ENCODE results near the gene GALNT6. TPM values are rescaled to one million over a fixed set of nuclear protein-coding genes. Genes with fewer than 3 reads are reported as not detected.

GALNT6 gene
- total and polyA plus RNA-seq, 7 donors = 0.10 to 2.1 (median 0.40) TPM

GRCh38 chr12:51424662-51425539, 33.7 kb upstream of the GALNT6 start, which contains the start of gene SLC4A8:
Gene SLC4A8, plus strand, starts transcription at chr12:51424831. Its CDS starts 157 bp downstream, at chr12:51424988.
- TF ChIP-seq CTCF (IDR thresholded peaks at IDR 0.05) = peak; percentile 53
- ATAC-seq (peak; percentile 67 to 91 (median 80)), DNase-seq (peak; percentile 81 to 88)
- Histone ChIP-seq H3K27ac (no peak within 1 kb of the TSS), H3K4me1 (no peaks in the 10 kb centered on the region), H3K36me3 (ENCODE audit: insufficient read depth in 1 of 2, low read depth in 1 of 2) (no peaks in the 10 kb centered on the region), H3K27me3 (ENCODE audit: insufficient read depth in 3 of 3, low read length in 2 of 3) (peaks cover 0 to 44% (median 12%) of the 10 kb centered on the region in 3 donors), H3K4me3 (peak within 1 kb of the TSS; percentile 63), H3K9me3 (no peaks in the 10 kb centered on the region)
- intact Hi-C loops (cut with DNase I) = loop anchor here (5.0 kb wide), 2 partner anchors 107 to 447 kb away; no protein-coding TSS in a partner anchor
- 1 to 2% (median 1%) methylated on average over 63 to 73 of the region's 73 CpGs for WGBS, 3 donors

DNA sequence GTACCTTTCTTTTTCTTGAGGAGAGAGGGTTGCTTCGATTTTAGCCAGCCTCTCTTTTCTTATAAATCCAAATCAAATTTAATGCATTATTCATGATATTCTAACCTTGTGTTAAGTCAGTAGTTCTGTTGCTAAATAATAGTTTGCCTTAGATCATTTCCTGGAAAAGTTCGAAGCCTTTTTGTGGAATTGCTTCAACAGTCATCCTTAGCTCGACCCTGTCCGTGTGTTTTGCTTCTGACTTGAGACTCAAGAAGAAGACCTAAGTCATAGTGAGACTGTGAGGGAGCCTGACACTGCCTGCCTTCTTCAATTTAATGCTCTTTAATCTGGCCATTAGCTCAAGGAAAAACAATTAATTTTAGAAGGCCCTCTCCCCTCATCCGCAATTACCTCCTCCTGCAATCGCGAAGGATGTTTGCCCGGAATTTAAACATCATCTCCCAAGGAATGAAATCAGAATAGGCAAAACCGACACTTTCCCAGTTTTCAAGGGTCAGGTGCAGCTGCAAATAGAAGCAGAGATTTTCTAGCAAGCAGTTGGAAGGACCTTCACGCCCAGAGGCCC, 33.0 kb upstream of the GALNT6 start:
- peak overlapping the region; percentile 63 for H3K4me3 ChIP-seq
- H3K27ac ChIP-seq = no peak overlapping the region
- H3K27me3 ChIP-seq (ENCODE audit: insufficient read depth in 3 of 3, low read length in 2 of 3) = peaks cover 0 to 43% (median 12%) of the 10 kb centered on the region in 3 donors
- ATAC-seq = no peak
- H3K4me1 ChIP-seq = no peaks in the 10 kb centered on the region
- no peaks in the 10 kb centered on the region for H3K9me3 ChIP-seq
- no peak for DNase-seq
- 27 to 29% (median 27%) methylated on average over 10 of the region's 10 CpGs for WGBS, 3 donors
- intact Hi-C loops (cut with DNase I) = loop anchor here (5.0 kb wide), 2 partner anchors 108 to 448 kb away; no protein-coding TSS in a partner anchor
- TF ChIP-seq CTCF (IDR thresholded peaks at IDR 0.05) = no peak
- H3K36me3 ChIP-seq (ENCODE audit: insufficient read depth in 1 of 2, low read depth in 1 of 2) = no peaks in the 10 kb centered on the region

DNA sequence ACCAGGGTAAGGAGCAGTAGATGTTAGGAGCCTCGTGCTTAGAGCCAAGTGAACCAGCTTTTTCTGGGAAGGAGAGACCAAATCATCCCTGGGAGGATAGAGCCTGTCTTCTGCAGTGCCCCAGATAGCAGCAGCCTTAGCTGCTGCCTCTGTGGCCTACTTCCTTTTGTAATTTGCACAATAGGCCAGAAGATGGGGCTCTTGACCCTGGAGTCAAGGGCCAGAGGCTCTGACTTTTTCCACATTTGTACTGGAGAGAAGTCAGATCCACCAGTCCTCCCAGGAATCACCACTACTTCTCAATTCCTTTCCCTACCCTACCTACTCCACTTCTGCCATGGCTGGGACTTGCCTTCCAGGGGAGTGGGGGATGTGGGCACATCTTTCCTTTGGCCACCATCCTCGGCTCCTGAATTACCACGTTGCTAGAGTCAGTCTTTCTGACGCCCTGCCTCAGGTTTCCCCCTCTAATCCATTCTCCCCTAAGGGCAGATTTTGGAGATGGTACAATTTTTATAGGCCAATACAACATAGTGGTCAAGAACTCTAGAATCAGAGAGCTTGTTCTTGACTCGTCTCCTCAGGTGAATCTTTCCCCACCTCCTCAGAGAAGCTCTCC, 30.2 kb upstream of the GALNT6 start:
- Histone ChIP-seq H3K9me3 (no peaks in the 10 kb centered on the region), H3K4me3 (no peak overlapping the region), H3K27ac (no peak overlapping the region), H3K4me1 (no peaks in the 10 kb centered on the region), H3K27me3 (ENCODE audit: insufficient read depth in 3 of 3, low read length in 2 of 3) (peaks cover 0 to 29% (median 11%) of the 10 kb centered on the region in 3 donors), H3K36me3 (ENCODE audit: insufficient read depth in 1 of 2, low read depth in 1 of 2) (no peaks in the 10 kb centered on the region)
- no peak for DNase-seq
- WGBS, 3 donors = 67 to 75% (median 74%) methylated on average over 5 of the region's 5 CpGs
- ATAC-seq = peak; percentile 40 to 61 (median 55)
- intact Hi-C loops (cut with DNase I) = loop anchor here (2.0 to 5.0 kb wide), 3 partner anchors 111 to 451 kb away; no protein-coding TSS in a partner anchor
- TF ChIP-seq CTCF (IDR thresholded peaks at IDR 0.05) = peak; percentile 44

DNA sequence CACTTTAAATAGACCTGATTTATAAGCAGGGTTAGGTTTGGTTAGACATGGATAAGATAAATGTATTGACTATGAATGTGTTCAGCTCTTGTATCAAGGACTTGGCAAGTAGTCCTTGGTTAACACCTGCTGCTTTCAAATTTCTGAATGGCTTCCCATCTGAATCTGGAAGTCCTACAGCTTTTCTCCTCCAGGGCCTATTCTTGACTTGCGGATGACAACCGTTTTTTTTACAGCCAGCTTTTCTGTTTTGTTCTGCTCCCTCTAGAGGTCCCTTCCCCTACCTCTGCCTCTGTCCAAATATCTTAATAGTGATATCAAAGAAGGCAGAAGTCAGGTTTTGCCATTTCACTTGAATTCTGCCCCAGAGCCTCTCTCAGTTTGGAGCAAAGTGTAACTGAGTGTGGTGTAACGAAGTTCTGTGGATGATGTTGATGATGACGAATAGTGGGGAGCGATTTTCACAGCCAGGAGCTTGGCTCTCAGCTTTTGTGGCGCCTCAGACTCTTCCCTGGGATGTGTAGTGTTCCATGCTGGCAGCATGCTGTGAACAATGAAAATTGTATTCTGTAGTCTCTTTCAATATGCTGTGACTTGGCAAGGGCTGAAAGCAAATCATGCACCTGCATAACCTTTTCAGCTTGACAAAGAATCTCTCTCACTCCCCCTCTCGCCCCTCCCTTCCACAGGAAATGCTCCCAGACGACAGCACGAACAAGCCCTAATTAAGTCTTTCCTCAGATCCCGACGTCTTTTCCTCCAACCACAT, 28.4 kb upstream of the GALNT6 start:
- intact Hi-C loops (cut with DNase I) = loop anchor here (2.0 to 5.0 kb wide), 3 partner anchors 113 to 453 kb away; no protein-coding TSS in a partner anchor
- no peak for TF ChIP-seq CTCF (IDR thresholded peaks at IDR 0.05)
- H3K4me3 ChIP-seq = no peak overlapping the region
- H3K4me1 ChIP-seq = no peaks in the 10 kb centered on the region
- H3K9me3 ChIP-seq = no peaks in the 10 kb centered on the region
- no peaks in the 10 kb centered on the region for H3K36me3 ChIP-seq (ENCODE audit: insufficient read depth in 1 of 2, low read depth in 1 of 2)
- ATAC-seq (no peak), DNase-seq (no peak)
- WGBS, 3 donors = 26 to 29% (median 28%) methylated on average over 11 of the region's 11 CpGs
- H3K27ac ChIP-seq = no peak overlapping the region
- H3K27me3 ChIP-seq (ENCODE audit: insufficient read depth in 3 of 3, low read length in 2 of 3) = peaks cover 0 to 12% (median 7%) of the 10 kb centered on the region in 3 donors
